T47D (cell line): ENCODE data around the gene AFF2.

Source experiments
- DNase-seq, 2 experiments: peaks; one replicate each; pipeline versions ENCODE4 v3.0.0 to v3.0.0-alpha.2; 2011 to 2012; ENCODE audit warnings: low read depth in 1 of 2, low spot score in 1 of 2
- JUND ChIP-seq: IDR thresholded peaks from 2 replicates; pipeline ENCODE4 v1.6.1; 2012; ENCODE audit warnings: low read depth
- in situ Hi-C: cut with HindIII; loops from 2 replicates; pipeline ENCODE4 v1.10.0; 2016; ENCODE audit warnings: low sequenced_read_pairs, low pct_unique_long_range_greater_than_20kb

Gene AFF2

GRCh38 chrX:148540671-148541583 is 40.5 kb downstream of the AFF2 start:
- no peak for TF ChIP-seq JUND
- in situ Hi-C loops, result no loop called here
- DNase-seq, result no peak

GRCh38 chrX:148541584-148541940 is 41.1 kb downstream of the AFF2 start:
- in situ Hi-C loops, result no loop called here
- no peak for TF ChIP-seq JUND
- no peak for DNase-seq

GRCh38 chrX:148542481-148543255 is 42.3 kb downstream of the AFF2 start:
- DNase-seq, result no peak
- in situ Hi-C loops, result no loop called here

GRCh38 chrX:148552775-148553174 is 52.4 kb downstream of the AFF2 start:
- in situ Hi-C loops, result no loop called here
- TF ChIP-seq JUND, result no peak
- DNase-seq, result no peak

More at GRCh38 chrX:148542481-148543255, 42.3 kb downstream of the AFF2 start:
- no peak for TF ChIP-seq JUND

GRCh38 chrX:148555101-148555500 is 54.7 kb downstream of the AFF2 start:
- TF ChIP-seq JUND, result no peak
- no peak for DNase-seq
- in situ Hi-C loops, result no loop called here

- no peak for TF ChIP-seq JUND
- DNase-seq, result no peak
- in situ Hi-C loops, result no loop called here
Measured at GRCh38 chrX:148555571-148556243, 55.3 kb downstream of the AFF2 start.

- no peak for DNase-seq
- in situ Hi-C loops, result no loop called here
- no peak for TF ChIP-seq JUND
Measured at GRCh38 chrX:148556498-148556897, 56.1 kb downstream of the AFF2 start.

- in situ Hi-C loops, result no loop called here
- no peak for TF ChIP-seq JUND
- no peak for DNase-seq
Measured at GRCh38 chrX:148562846-148563245, 62.4 kb downstream of the AFF2 start.

GRCh38 chrX:148567229-148567628 is 66.8 kb downstream of the AFF2 start:
- in situ Hi-C loops, result no loop called here
- no peak for TF ChIP-seq JUND
- DNase-seq, result no peak

GRCh38 chrX:148567779-148568178 is 67.4 kb downstream of the AFF2 start:
- TF ChIP-seq JUND, result no peak
- in situ Hi-C loops, result no loop called here
- DNase-seq, result no peak

GRCh38 chrX:148568763-148569162 is 68.3 kb downstream of the AFF2 start:
- DNase-seq, result no peak
- TF ChIP-seq JUND, result no peak

GRCh38 chrX:148572337-148572736 is 71.9 kb downstream of the AFF2 start:
- TF ChIP-seq JUND, result no peak
- in situ Hi-C loops, result no loop called here
- DNase-seq, result no peak

More at GRCh38 chrX:148568763-148569162, 68.3 kb downstream of the AFF2 start:
- in situ Hi-C loops, result no loop called here
